HepG2 (cell line): ENCODE data around the gene SECTM1. TPM values are rescaled to one million over a fixed set of nuclear protein-coding genes. Genes with fewer than 3 reads are reported as not detected.

ENCODE experiments used
- CBFB ChIP-seq: sonication (generic); formaldehyde crosslinking; IDR thresholded peaks from 2 replicates; pipeline ENCODE4 v1.4.0; 2020; ENCODE audit warnings: missing genetic modification reagents
- ELF1 ChIP-seq: sonication (generic); formaldehyde crosslinking; IDR thresholded peaks from 2 replicates; pipeline ENCODE4 v1.4.0; 2020; ENCODE audit warnings: missing genetic modification reagents
- ERF ChIP-seq: IDR thresholded peaks from 2 replicates; pipeline ENCODE4 v1.6.1; 2018; ENCODE audit warnings: missing biosample characterization, missing genetic modification reagents
- MYC ChIP-seq: sonication (generic); formaldehyde crosslinking; IDR thresholded peaks from 2 replicates; pipeline ENCODE4 v1.9.0; 2021; ENCODE audit warnings: missing genetic modification reagents, borderline replicate concordance
- NCOA1 ChIP-seq: sonication (generic); formaldehyde crosslinking; IDR thresholded peaks from 2 replicates; pipeline ENCODE4 v1.9.0; 2021; ENCODE audit warnings: missing genetic modification reagents
- NFATC3 ChIP-seq: sonication (generic); formaldehyde crosslinking; IDR thresholded peaks from 2 replicates; pipeline ENCODE4 v1.5.1; 2020; ENCODE audit warnings: mild to moderate bottlenecking, missing genetic modification reagents
- PCBP2 ChIP-seq: fragments of 200-400 bp; formaldehyde crosslinking; optimal IDR thresholded peaks from 2 replicates; pipeline ENCODE3; 2018; ENCODE audit warnings: low read length, low read depth; ENCODE audit not compliant: poor library complexity, severe bottlenecking
- TGIF2 ChIP-seq: IDR thresholded peaks from 2 replicates; pipeline ENCODE4 v1.6.1; 2016; ENCODE audit warnings: control low read depth, missing compliant biosample characterization
- YEATS2 ChIP-seq: sonication (generic); formaldehyde crosslinking; IDR thresholded peaks from 2 replicates; pipeline ENCODE4 v1.4.0; 2020; ENCODE audit warnings: missing genetic modification reagents, borderline replicate concordance
- ZBTB42 ChIP-seq: sonication (generic); formaldehyde crosslinking; IDR thresholded peaks from 2 replicates; pipeline ENCODE4 v1.5.0; 2020; ENCODE audit warnings: mild to moderate bottlenecking, missing genetic modification reagents
- ZFP41 ChIP-seq: sonication (generic); formaldehyde crosslinking; IDR thresholded peaks from 2 replicates; pipeline ENCODE4 v1.4.0; 2020; ENCODE audit warnings: mild to moderate bottlenecking, missing genetic modification reagents, borderline replicate concordance
- ZNF34 ChIP-seq: sonication (generic); formaldehyde crosslinking; IDR thresholded peaks from 2 replicates; pipeline ENCODE4 v1.4.0; 2020; ENCODE audit warnings: mild to moderate bottlenecking, missing genetic modification reagents, borderline replicate concordance
- ZNF543 ChIP-seq: sonication (generic); formaldehyde crosslinking; IDR thresholded peaks from 2 replicates; pipeline ENCODE4 v1.4.0; 2020; ENCODE audit warnings: mild to moderate bottlenecking, missing genetic modification reagents
- ZNF598 ChIP-seq: sonication (generic); formaldehyde crosslinking; IDR thresholded peaks from 2 replicates; pipeline ENCODE4 v1.5.1; 2020; ENCODE audit warnings: mild to moderate bottlenecking, missing genetic modification reagents, borderline replicate concordance
- ZNF878 ChIP-seq: sonication (generic); formaldehyde crosslinking; IDR thresholded peaks from 2 replicates; pipeline ENCODE4 v1.8.1; 2023; ENCODE audit warnings: mild to moderate bottlenecking, missing genetic modification reagents, moderate library complexity
- polyA plus RNA-seq, 8 experiments: library from polyadenylated mRNA; depleted of rRNA in 3 of 8; stranded (reverse) in 7 of 8; unstranded in 1 of 8; fragments of >200 nt; fragmentation: Illumina TruSeq in 4 of 8; extraction: Trizol in 4 of 8; gene quantifications; 2 replicates each; pipeline versions ENCODE4 v1.2.1 to v1.2.3, GENCODE V29; 2011 to 2016; ENCODE audit warnings: low read depth in 4 of 8, missing spikeins in 1 of 8, mixed read lengths in 1 of 8; ENCODE audit not compliant: insufficient read depth in 1 of 8
- total RNA-seq, 5 experiments: library from RNA; depleted of rRNA; stranded (reverse); fragments of >200 nt; fragmentation: Illumina TruSeq; extraction: Trizol; gene quantifications; 2 replicates each; pipeline ENCODE4 v1.2.3, GENCODE V29; 2016; ENCODE audit warnings: low read depth in 1 of 5
- TF ChIP-seq, protein P1 (sequence below): sonication (generic); formaldehyde crosslinking; IDR thresholded peaks from 2 replicates; pipeline ENCODE4 v1.8.0; 2022; ENCODE audit warnings: mild to moderate bottlenecking, missing genetic modification reagents, moderate library complexity
- TF ChIP-seq, protein P2 (sequence below): sonication (generic); formaldehyde crosslinking; IDR thresholded peaks from 2 replicates; pipeline ENCODE4 v1.9.0; 2022; ENCODE audit warnings: missing genetic modification reagents, mild to moderate bottlenecking, borderline replicate concordance
- TF ChIP-seq, protein P3 (sequence below): sonication (generic); formaldehyde crosslinking; IDR thresholded peaks from 2 replicates; pipeline ENCODE4 v1.4.0; 2020; ENCODE audit warnings: missing genetic modification reagents
- TF ChIP-seq, protein P4 (sequence below): sonication (generic); formaldehyde crosslinking; IDR thresholded peaks from 2 replicates; pipeline ENCODE4 v1.8.0; 2022; ENCODE audit warnings: mild to moderate bottlenecking, missing genetic modification reagents; ENCODE audit not compliant: insufficient replicate concordance

SECTM1 gene
- total and polyA plus RNA-seq, 2 of the 13 experiments (the other 11 are each of a cell fraction or from before 2014, with no cell fraction given) = 3.5 to 5.3 TPM

DNA sequence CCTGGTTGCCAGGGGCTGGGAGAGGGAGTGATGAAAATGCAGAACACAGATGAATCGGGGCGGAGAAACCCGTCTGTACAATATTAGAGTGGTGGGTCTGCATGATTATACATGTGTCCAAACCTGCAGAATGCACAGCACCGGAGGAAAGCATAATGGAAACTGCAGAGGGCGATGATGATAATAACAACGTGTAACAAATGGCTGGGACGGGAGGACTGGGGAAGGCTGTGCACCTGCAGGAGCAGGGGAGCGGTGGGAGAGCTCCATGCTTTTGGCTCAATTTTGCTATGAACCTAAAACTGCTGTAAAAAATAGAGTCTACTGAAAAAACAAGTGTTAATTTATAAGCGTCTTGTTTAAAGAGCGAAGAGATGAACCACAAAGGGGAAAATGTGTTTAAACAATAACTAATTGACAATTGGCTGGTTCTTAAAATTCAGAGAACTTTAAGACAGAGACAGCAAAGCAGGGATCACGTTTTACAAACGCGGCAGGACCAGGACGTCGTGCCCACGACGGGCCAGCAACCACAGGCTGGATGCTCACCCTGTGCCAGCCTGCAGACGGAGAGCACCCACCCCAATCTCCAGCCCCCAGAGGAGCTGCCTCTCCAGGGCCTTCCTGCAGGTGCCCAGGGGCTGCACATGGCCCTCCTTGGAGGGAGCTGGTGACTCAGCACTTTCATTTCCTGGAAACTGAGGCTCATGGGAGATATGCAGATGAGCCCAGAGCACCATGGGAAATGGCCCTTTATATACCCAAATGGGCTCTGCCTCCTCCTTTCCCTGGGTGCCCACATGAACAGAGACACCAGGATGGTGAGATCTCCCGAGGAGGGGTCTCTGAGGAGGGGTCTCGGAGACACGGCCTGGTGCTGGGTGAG is 25.1 kb upstream of the SECTM1 start, which contains the start of gene TEX19 (continued):
- TF ChIP-seq, protein P1, sequence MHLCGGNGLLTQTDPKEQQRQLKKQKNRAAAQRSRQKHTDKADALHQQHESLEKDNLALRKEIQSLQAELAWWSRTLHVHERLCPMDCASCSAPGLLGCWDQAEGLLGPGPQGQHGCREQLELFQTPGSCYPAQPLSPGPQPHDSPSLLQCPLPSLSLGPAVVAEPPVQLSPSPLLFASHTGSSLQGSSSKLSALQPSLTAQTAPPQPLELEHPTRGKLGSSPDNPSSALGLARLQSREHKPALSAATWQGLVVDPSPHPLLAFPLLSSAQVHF (CRISPR knock-in tag) = no peak
- TF ChIP-seq ZNF543 (CRISPR knock-in tag) (no peak), PCBP2 (no peak), MYC (peak; percentile 47; the same call in 1 of the 2 replicates), ELF1 (CRISPR knock-in tag) (peak; percentile 71), NCOA1 (CRISPR knock-in tag) (no peak), ZNF34 (no peak), ZBTB42 (CRISPR knock-in tag) (no peak), ZFP41 (peak; percentile 50; the same call in 1 of the 2 replicates), ZNF598 (CRISPR knock-in tag) (no peak), ZNF878 (no peak), YEATS2 (CRISPR knock-in tag) (peak; percentile 75; the same call in 1 of the 2 replicates), TGIF2 (CRISPR knock-in tag) (0 out of 2 replicates have a peak, but pooled peaks have one; percentile 17), ERF (peak; percentile 38; the same call in 1 of the 2 replicates), NFATC3 (CRISPR knock-in tag) (no peak), CBFB (CRISPR knock-in tag) (no peak)
- TF ChIP-seq, protein P2, sequence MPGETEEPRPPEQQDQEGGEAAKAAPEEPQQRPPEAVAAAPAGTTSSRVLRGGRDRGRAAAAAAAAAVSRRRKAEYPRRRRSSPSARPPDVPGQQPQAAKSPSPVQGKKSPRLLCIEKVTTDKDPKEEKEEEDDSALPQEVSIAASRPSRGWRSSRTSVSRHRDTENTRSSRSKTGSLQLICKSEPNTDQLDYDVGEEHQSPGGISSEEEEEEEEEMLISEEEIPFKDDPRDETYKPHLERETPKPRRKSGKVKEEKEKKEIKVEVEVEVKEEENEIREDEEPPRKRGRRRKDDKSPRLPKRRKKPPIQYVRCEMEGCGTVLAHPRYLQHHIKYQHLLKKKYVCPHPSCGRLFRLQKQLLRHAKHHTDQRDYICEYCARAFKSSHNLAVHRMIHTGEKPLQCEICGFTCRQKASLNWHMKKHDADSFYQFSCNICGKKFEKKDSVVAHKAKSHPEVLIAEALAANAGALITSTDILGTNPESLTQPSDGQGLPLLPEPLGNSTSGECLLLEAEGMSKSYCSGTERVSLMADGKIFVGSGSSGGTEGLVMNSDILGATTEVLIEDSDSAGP (CRISPR knock-in tag) = peak; percentile 41; the same call in 1 of the 2 replicates
- TF ChIP-seq, protein P3, sequence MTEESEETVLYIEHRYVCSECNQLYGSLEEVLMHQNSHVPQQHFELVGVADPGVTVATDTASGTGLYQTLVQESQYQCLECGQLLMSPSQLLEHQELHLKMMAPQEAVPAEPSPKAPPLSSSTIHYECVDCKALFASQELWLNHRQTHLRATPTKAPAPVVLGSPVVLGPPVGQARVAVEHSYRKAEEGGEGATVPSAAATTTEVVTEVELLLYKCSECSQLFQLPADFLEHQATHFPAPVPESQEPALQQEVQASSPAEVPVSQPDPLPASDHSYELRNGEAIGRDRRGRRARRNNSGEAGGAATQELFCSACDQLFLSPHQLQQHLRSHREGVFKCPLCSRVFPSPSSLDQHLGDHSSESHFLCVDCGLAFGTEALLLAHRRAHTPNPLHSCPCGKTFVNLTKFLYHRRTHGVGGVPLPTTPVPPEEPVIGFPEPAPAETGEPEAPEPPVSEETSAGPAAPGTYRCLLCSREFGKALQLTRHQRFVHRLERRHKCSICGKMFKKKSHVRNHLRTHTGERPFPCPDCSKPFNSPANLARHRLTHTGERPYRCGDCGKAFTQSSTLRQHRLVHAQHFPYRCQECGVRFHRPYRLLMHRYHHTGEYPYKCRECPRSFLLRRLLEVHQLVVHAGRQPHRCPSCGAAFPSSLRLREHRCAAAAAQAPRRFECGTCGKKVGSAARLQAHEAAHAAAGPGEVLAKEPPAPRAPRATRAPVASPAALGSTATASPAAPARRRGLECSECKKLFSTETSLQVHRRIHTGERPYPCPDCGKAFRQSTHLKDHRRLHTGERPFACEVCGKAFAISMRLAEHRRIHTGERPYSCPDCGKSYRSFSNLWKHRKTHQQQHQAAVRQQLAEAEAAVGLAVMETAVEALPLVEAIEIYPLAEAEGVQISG (CRISPR knock-in tag) = peak; percentile 45; the same call in 1 of the 2 replicates
- TF ChIP-seq, protein P4, sequence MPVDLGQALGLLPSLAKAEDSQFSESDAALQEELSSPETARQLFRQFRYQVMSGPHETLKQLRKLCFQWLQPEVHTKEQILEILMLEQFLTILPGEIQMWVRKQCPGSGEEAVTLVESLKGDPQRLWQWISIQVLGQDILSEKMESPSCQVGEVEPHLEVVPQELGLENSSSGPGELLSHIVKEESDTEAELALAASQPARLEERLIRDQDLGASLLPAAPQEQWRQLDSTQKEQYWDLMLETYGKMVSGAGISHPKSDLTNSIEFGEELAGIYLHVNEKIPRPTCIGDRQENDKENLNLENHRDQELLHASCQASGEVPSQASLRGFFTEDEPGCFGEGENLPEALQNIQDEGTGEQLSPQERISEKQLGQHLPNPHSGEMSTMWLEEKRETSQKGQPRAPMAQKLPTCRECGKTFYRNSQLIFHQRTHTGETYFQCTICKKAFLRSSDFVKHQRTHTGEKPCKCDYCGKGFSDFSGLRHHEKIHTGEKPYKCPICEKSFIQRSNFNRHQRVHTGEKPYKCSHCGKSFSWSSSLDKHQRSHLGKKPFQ = no peak
